ENCODE measurements around the gene RGS7. TPM values are rescaled to one million over a fixed set of nuclear protein-coding genes. Genes with fewer than 3 reads are reported as not detected.

The RGS7 gene
- total and polyA plus RNA-seq, 10 of the 15 experiments (the other 5 are each of a cell fraction or from before 2014, with no cell fraction given): not detected

GRCh38 chr1:241202401-241202800 lies 154.6 kb downstream of the RGS7 start (continued):
- TF ChIP-seq PAX8 (IDR thresholded peaks at IDR 0.05) (no peak), EP300 (IDR thresholded peaks at IDR 0.05; ENCODE audit: borderline replicate concordance in 1 of 2, control insufficient read depth in 1 of 2, low read depth in 2 of 2, low read length in 2 of 2) (no peak), CEBPB (IDR thresholded peaks at IDR 0.05; ENCODE audit: borderline replicate concordance in 1 of 2, low read depth in 2 of 2, low read length in 2 of 2) (no peak), CBX3 (IDR thresholded peaks at IDR 0.05; ENCODE audit: borderline replicate concordance, low read depth) (no peak), HDAC2 (IDR thresholded peaks at IDR 0.05) (no peak)

- FAIRE-seq (no peak), DNase-seq (ENCODE audit: low read depth, low spot score) (no peak), ATAC-seq (no peak)
- Histone ChIP-seq H3K9ac (ENCODE audit: control insufficient read depth, insufficient read depth, low read length) (no peak overlapping the region), H2AFZ (ENCODE audit: control insufficient read depth, low read depth, low read length) (no peak overlapping the region), H3K9me3 (replicated peaks; ENCODE audit: control insufficient read depth, insufficient read depth, low read length) (no peaks in the 10 kb centered on the region), H3K4me3 (no peak overlapping the region), H3K36me3 (ENCODE audit: control insufficient read depth in 2 of 2, insufficient read depth in 2 of 2, low read length in 1 of 2) (no peaks in the 10 kb centered on the region), H3K27ac (ENCODE audit: control insufficient read depth, insufficient read depth) (no peak overlapping the region), H3K79me2 (ENCODE audit: control insufficient read depth, insufficient read depth, low read length) (no peaks in the 10 kb centered on the region), H3K4me2 (ENCODE audit: control insufficient read depth, insufficient read depth) (no peak overlapping the region), H3K4me1 (ENCODE audit: control insufficient read depth, insufficient read depth, low read length) (no peaks in the 10 kb centered on the region), H3K27me3 (replicated peaks in 1 of 2; ENCODE audit: control insufficient read depth in 2 of 2, insufficient read depth in 2 of 2, low read length in 1 of 2) (no peaks in the 10 kb centered on the region), H4K20me1 (ENCODE audit: control insufficient read depth, insufficient read depth) (no peaks in the 10 kb centered on the region)
- BruUV-seq (replicated peaks): no TSS peak
- in situ Hi-C loops (cut with MboI) (no loop called here), intact Hi-C loops (cut with micrococcal nuclease; ENCODE audit: unreplicated experiment) (no loop called here)
- 35% methylated on average over 8 of the region's 8 CpGs for WGBS (ENCODE audit: insufficient coverage, insufficient replicate concordance, low lambda C conversion rate, missing lambda C conversion rate)
- ChIA-PET RAD21 (ENCODE audit: unreplicated experiment) (no interaction called here), POLR2A (no interaction called here), CTCF (no interaction called here), SMC1A (ENCODE audit: uncharacterized antibody, unreplicated experiment) (no interaction called here)
- TF ChIP-seq BACH1 (IDR thresholded peaks at IDR 0.05; ENCODE audit: borderline replicate concordance): no peak
Measured at GRCh38 chr1:241186716-241187115, 170.3 kb downstream of the RGS7 start.

DNA sequence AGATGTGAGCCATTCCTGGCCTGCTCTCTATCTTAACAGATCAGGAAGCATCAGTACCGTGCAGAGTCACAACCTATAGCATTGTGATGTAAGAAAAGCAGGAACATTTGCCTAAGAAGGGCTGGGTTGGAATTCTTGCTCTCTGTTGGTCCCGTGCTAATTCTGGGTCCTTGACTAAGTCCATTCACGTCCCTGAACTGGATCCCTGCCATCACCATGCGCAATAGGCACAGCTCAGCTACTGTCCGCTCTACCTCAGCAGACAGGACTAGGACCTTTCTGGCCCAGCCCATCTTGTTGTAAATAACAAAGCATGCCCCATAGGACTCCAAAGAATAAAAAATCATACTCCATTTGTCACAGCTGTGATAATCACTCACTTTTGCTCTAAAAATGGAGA lies 175.0 kb downstream of the RGS7 start:
- WGBS (ENCODE audit: insufficient coverage, insufficient replicate concordance, low lambda C conversion rate, missing lambda C conversion rate): 45% methylated on average over 5 of the region's 5 CpGs
- Histone ChIP-seq H3K9ac (ENCODE audit: control insufficient read depth, insufficient read depth, low read length) (no peak overlapping the region), H3K4me1 (ENCODE audit: control insufficient read depth, insufficient read depth, low read length) (no peaks in the 10 kb centered on the region), H4K20me1 (ENCODE audit: control insufficient read depth, insufficient read depth) (no peaks in the 10 kb centered on the region), H2AFZ (ENCODE audit: control insufficient read depth, low read depth, low read length) (no peak overlapping the region), H3K79me2 (ENCODE audit: control insufficient read depth, insufficient read depth, low read length) (no peaks in the 10 kb centered on the region), H3K27me3 (replicated peaks in 1 of 2; ENCODE audit: control insufficient read depth in 2 of 2, insufficient read depth in 2 of 2, low read length in 1 of 2) (no peaks in the 10 kb centered on the region), H3K9me3 (replicated peaks; ENCODE audit: control insufficient read depth, insufficient read depth, low read length) (no peaks in the 10 kb centered on the region), H3K27ac (ENCODE audit: control insufficient read depth, insufficient read depth) (no peak overlapping the region), H3K36me3 (ENCODE audit: control insufficient read depth in 2 of 2, insufficient read depth in 2 of 2, low read length in 1 of 2) (no peaks in the 10 kb centered on the region), H3K4me2 (ENCODE audit: control insufficient read depth, insufficient read depth) (no peak overlapping the region), H3K4me3 (no peak overlapping the region)
- BruUV-seq (replicated peaks): no TSS peak
- RAD21 ChIA-PET (ENCODE audit: unreplicated experiment): no interaction called here
- intact Hi-C loops (cut with micrococcal nuclease; ENCODE audit: unreplicated experiment): no loop called here
- DNase-seq (ENCODE audit: low read depth, low spot score): no peak
- CTCF ChIA-PET: no interaction called here
- in situ Hi-C loops (cut with MboI): no loop called here
- no peak for ATAC-seq
- no peak for TF ChIP-seq MTA3 (IDR thresholded peaks at IDR 0.05; ENCODE audit: borderline replicate concordance, low read length)
- no peak for TF ChIP-seq MEF2B (IDR thresholded peaks at IDR 0.05; ENCODE audit: partially characterized antibody, poor library complexity, severe bottlenecking)
- TF ChIP-seq NFYA (IDR thresholded peaks at IDR 0.05; ENCODE audit: borderline replicate concordance, low read depth, low read length): no peak
- no peak for TF ChIP-seq LARP7 (IDR thresholded peaks at IDR 0.05)
- no peak for TF ChIP-seq NBN (IDR thresholded peaks at IDR 0.05)
- TF ChIP-seq CBX3 (IDR thresholded peaks at IDR 0.05; ENCODE audit: borderline replicate concordance, low read depth): no peak
- no peak for TF ChIP-seq NFYB (IDR thresholded peaks at IDR 0.05; ENCODE audit: insufficient read depth, low read depth, low read length)
- no peak for FAIRE-seq
- SMC1A ChIA-PET (ENCODE audit: uncharacterized antibody, unreplicated experiment): interaction anchor here (1.2 kb wide), 1 partner anchor 8 kb away, joined by 4 read pairs; no protein-coding TSS in a partner anchor
- POLR2A ChIA-PET: no interaction called here

All from GM12878 (cell line).